Kidney (tissue), 14 donors: Measurements from ENCODE around the gene SORBS2. TPM values are rescaled to one million over a fixed set of nuclear protein-coding genes. Genes with fewer than 3 reads are reported as not detected.

Experiments
- DNase-seq, 5 donors: peaks; one replicate each; pipeline ENCODE4 v3.0.0-alpha.2; 2013 to 2020
- FAIRE-seq: peaks from 2 replicates; lab custom pipeline; 2012; peaks lifted over from hg19 to GRCh38; lab: Jason Lieb, UNC
- H3K27ac ChIP-seq, 2 donors: one replicate each; pipeline ENCODE4 v1.7.0; 2013; ENCODE audit warnings: low read depth in 2 of 2, low read length in 2 of 2, inconsistent platforms in 1 of 2
- H3K27me3 ChIP-seq: one replicate; pipeline ENCODE4 v1.7.1; 2013; ENCODE audit warnings: low read length, inconsistent platforms; ENCODE audit not compliant: control insufficient read depth, insufficient read depth
- H3K36me3 ChIP-seq, 3 donors: one replicate each; pipeline versions ENCODE4 v1.7.0 to v1.7.1; 2013; ENCODE audit warnings: low read length in 3 of 3, control low read depth in 1 of 3, inconsistent platforms in 1 of 3; ENCODE audit not compliant: insufficient read depth in 3 of 3, control insufficient read depth in 2 of 3
- H3K4me1 ChIP-seq, 3 donors: one replicate each; pipeline versions ENCODE4 v1.7.0 to v1.7.1; 2013; ENCODE audit warnings: low read length in 3 of 3, inconsistent platforms in 1 of 3, low read depth in 1 of 3; ENCODE audit not compliant: control insufficient read depth in 2 of 3, insufficient read depth in 2 of 3
- H3K4me3 ChIP-seq, 3 donors: one replicate each; pipeline versions ENCODE4 v1.7.0 to v1.8.1; 2013; ENCODE audit warnings: low read length in 3 of 3, control low read depth in 1 of 3, inconsistent platforms in 1 of 3
- H3K9ac ChIP-seq, 3 donors: one replicate each; pipeline versions ENCODE4 v1.7.0 to v1.7.1; 2013; ENCODE audit warnings: low read length in 3 of 3, control low read depth in 1 of 3, inconsistent platforms in 1 of 3
- H3K9me3 ChIP-seq, 3 donors: one replicate each; pipeline versions ENCODE4 v1.7.0 to v1.7.1; 2013; ENCODE audit warnings: low read length in 3 of 3, control low read depth in 1 of 3, inconsistent platforms in 1 of 3; ENCODE audit not compliant: control insufficient read depth in 2 of 3, insufficient read depth in 1 of 3
- CTCF ChIP-seq: IDR thresholded peaks from 3 replicates; pipeline ENCODE4 v1.5.1; 2012; ENCODE audit warnings: mild to moderate bottlenecking, moderate library complexity, borderline replicate concordance; ENCODE audit not compliant: insufficient read depth; ENCODE audit errors: extremely low read depth
- intact Hi-C: fragments of 100-400 bp; cut with DNase I; formaldehyde crosslinking; loops from one replicate; pipeline ENCODE4 v1.11.1; 2022
- polyA plus RNA-seq: library from polyadenylated mRNA; stranded (reverse); fragments of 350-450 nt; fragmentation: Illumina TruSeq; extraction: RNeasy Lipid Tissue Mini Kit (QIAGEN cat#74804); gene quantifications from one replicate; pipeline ENCODE4 v1.2.3, GENCODE V29; 2014; ENCODE audit warnings: low read depth, low replicate concordance; ENCODE audit not compliant: insufficient read depth
- total RNA-seq: library from RNA; stranded (reverse); fragmentation: NEBNext Ultra II Directional; extraction: Animal tissue kit (Norgen Biotek cat#: 25700); gene quantifications from one replicate; pipeline ENCODE4 v1.2.1, GENCODE V29; 2021
- donor health status: control.
- donor health status: control.
- donor health status: control.
- donor health status: control.
- donor health status: control.
- donor health status: DM: yes; HTN: yes; CAD: no.
- donor health status: Normal renal cell carcinoma (clear cell type).

SORBS2 gene
- total and polyA plus RNA-seq, 2 donors from 2014 or later = 26.0 to 127 TPM

GRCh38 chr4:185744488-185744862, 67.5 kb downstream of the SORBS2 start:
- Histone ChIP-seq H3K9ac (no peak overlapping the region), H3K27me3 (no peaks in the 10 kb centered on the region), H3K4me1 (peaks cover 0 to 14% (median 7%) of the 10 kb centered on the region in 3 donors), H3K27ac (no peak overlapping the region), H3K9me3 (no peaks in the 10 kb centered on the region), H3K4me3 (no peak overlapping the region), H3K36me3 (no peaks in the 10 kb centered on the region)
- intact Hi-C loops = no loop called here
- FAIRE-seq (no peak), DNase-seq (no peak)
- TF ChIP-seq CTCF = no peak

- no peak overlapping the region for H3K4me3 ChIP-seq
- DNase-seq (no peak), FAIRE-seq (no peak)
- H3K27me3 ChIP-seq = no peaks in the 10 kb centered on the region
- intact Hi-C loops = no loop called here
- H3K9me3 ChIP-seq = no peaks in the 10 kb centered on the region
- peaks cover 0 to 17% (median 7%) of the 10 kb centered on the region in 3 donors for H3K4me1 ChIP-seq
- no peak for TF ChIP-seq CTCF
- no peak overlapping the region for H3K9ac ChIP-seq
- H3K27ac ChIP-seq = no peak overlapping the region
- no peaks in the 10 kb centered on the region for H3K36me3 ChIP-seq
These were observed 68.1 kb downstream of the SORBS2 start for GRCh38 chr4:185743722-185744487.

GRCh38 chr4:185742766-185743165, 69.2 kb downstream of the SORBS2 start:
- no peak overlapping the region for H3K9ac ChIP-seq
- H3K27ac ChIP-seq = no peak overlapping the region
- DNase-seq (no peak), FAIRE-seq (no peak)
- H3K4me3 ChIP-seq = no peak overlapping the region
- H3K36me3 ChIP-seq = no peaks in the 10 kb centered on the region
- no peaks in the 10 kb centered on the region for H3K27me3 ChIP-seq
- no peaks in the 10 kb centered on the region for H3K9me3 ChIP-seq
- H3K4me1 ChIP-seq = peaks cover 0 to 17% (median 9%) of the 10 kb centered on the region in 3 donors
- no peak for TF ChIP-seq CTCF
- intact Hi-C loops = no loop called here
